ENCODE results near the gene SMYD3. TPM values are rescaled to one million over a fixed set of nuclear protein-coding genes. Genes with fewer than 3 reads are reported as not detected.

Gene SMYD3
- total RNA-seq, 1 experiment from 2014 or later = 18.7 TPM

- no peak for DNase-seq (ENCODE audit: low read depth)
Measured at GRCh38 chr1:246516126-246516525, 9.0 kb upstream of the SMYD3 start.

- no peak for DNase-seq (ENCODE audit: low read depth)
Measured at GRCh38 chr1:246515390-246516005, 8.4 kb upstream of the SMYD3 start.

- no peak for DNase-seq (ENCODE audit: low read depth)
Measured at GRCh38 chr1:246513619-246514343, 6.7 kb upstream of the SMYD3 start.

- no peak for DNase-seq (ENCODE audit: low read depth)
Measured at GRCh38 chr1:246513041-246513440, 6.0 kb upstream of the SMYD3 start.

GRCh38 chr1:246512635-246513034 is 5.6 kb upstream of the SMYD3 start:
- DNase-seq (ENCODE audit: low read depth) = no peak

GRCh38 chr1:246512230-246512629 is 5.2 kb upstream of the SMYD3 start:
- no peak for DNase-seq (ENCODE audit: low read depth)

GRCh38 chr1:246511203-246511602 is 4.1 kb upstream of the SMYD3 start:
- no peak for DNase-seq (ENCODE audit: low read depth)

- DNase-seq (ENCODE audit: low read depth) = no peak
Measured at GRCh38 chr1:246510147-246511030, 3.3 kb upstream of the SMYD3 start.

GRCh38 chr1:246508897-246509688 is 2.0 kb upstream of the SMYD3 start:
- no peak for DNase-seq (ENCODE audit: low read depth)

- DNase-seq (ENCODE audit: low read depth) = no peak
Measured at GRCh38 chr1:246506367-246506673, 759 bp downstream of the SMYD3 start.

- DNase-seq (ENCODE audit: low read depth) = no peak
Measured at GRCh38 chr1:246503341-246503740, 3.7 kb downstream of the SMYD3 start.

- DNase-seq (ENCODE audit: low read depth) = peak; percentile 48
Measured at GRCh38 chr1:246497331-246497915, 9.7 kb downstream of the SMYD3 start.

GRCh38 chr1:246492611-246493245 is 14.4 kb downstream of the SMYD3 start:
- DNase-seq (ENCODE audit: low read depth) = peak; percentile 64

- no peak for DNase-seq (ENCODE audit: low read depth)
Measured at GRCh38 chr1:246491551-246492053, 15.5 kb downstream of the SMYD3 start.

GRCh38 chr1:246488674-246489073 is 18.4 kb downstream of the SMYD3 start:
- no peak for DNase-seq (ENCODE audit: low read depth)

GRCh38 chr1:246483569-246483933 is 23.5 kb downstream of the SMYD3 start:
- DNase-seq (ENCODE audit: low read depth) = no peak

GRCh38 chr1:246482805-246483568 is 24.1 kb downstream of the SMYD3 start:
- DNase-seq (ENCODE audit: low read depth) = no peak

- no peak for DNase-seq (ENCODE audit: low read depth)
Measured at GRCh38 chr1:246479061-246479460, 28.0 kb downstream of the SMYD3 start.

GRCh38 chr1:246477634-246478033 is 29.4 kb downstream of the SMYD3 start:
- DNase-seq (ENCODE audit: low read depth) = no peak

- DNase-seq (ENCODE audit: low read depth) = no peak
Measured at GRCh38 chr1:246476771-246477170, 30.3 kb downstream of the SMYD3 start.
